BE2C (cell line): ENCODE data around the gene KCTD13. TPM values are rescaled to one million over a fixed set of nuclear protein-coding genes. Genes with fewer than 3 reads are reported as not detected.

ENCODE experiments used
- DNase-seq: peaks from one replicate; pipeline ENCODE4 v3.0.0-alpha.2; 2020
- H3K27me3 ChIP-seq: fragments of 250-450 bp; sonication (Bioruptor Pico); 2 replicates; pipeline ENCODE4 v1.5.1; 2020; ENCODE audit warnings: mild to moderate bottlenecking
- H3K36me3 ChIP-seq: fragments of 250-450 bp; sonication (Bioruptor Pico); 2 replicates; pipeline ENCODE4 v1.5.1; 2020; ENCODE audit warnings: mild to moderate bottlenecking
- H3K4me1 ChIP-seq: fragments of 250-450 bp; sonication (Bioruptor Pico); 2 replicates; pipeline ENCODE4 v1.5.1; 2020
- H3K4me3 ChIP-seq: 2 replicates; pipeline ENCODE4 v1.5.1; 2011; ENCODE audit warnings: low read depth, low read length
- H3K9me3 ChIP-seq: fragments of 250-450 bp; sonication (Bioruptor Pico); 2 replicates; pipeline ENCODE4 v1.5.1; 2020
- polyA plus RNA-seq: library from polyadenylated mRNA; unstranded; fragments of >200 nt; gene quantifications from one replicate; pipeline ENCODE4 v1.2.1, GENCODE V29; 2012; ENCODE audit warnings: low read depth, missing spikeins; ENCODE audit not compliant: insufficient read length, insufficient read depth
- TF ChIP-seq, protein P1 (sequence below): IDR thresholded peaks from 2 replicates; pipeline ENCODE4 v1.5.1; 2012; ENCODE audit warnings: mild to moderate bottlenecking, low read depth, low read length

KCTD13 gene, protein sequence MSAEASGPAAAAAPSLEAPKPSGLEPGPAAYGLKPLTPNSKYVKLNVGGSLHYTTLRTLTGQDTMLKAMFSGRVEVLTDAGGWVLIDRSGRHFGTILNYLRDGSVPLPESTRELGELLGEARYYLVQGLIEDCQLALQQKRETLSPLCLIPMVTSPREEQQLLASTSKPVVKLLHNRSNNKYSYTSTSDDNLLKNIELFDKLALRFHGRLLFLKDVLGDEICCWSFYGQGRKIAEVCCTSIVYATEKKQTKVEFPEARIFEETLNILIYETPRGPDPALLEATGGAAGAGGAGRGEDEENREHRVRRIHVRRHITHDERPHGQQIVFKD
- 31.6 TPM for polyA plus RNA-seq

GRCh38 chr16:29925781-29926710 is at the start of gene KCTD13:
Gene KCTD13 (minus strand): TSS chr16:29926226. CDS start chr16:29926033, 193 bp downstream.
- H3K9me3 ChIP-seq = no peaks in the 10 kb centered on the region
- no peaks in the 10 kb centered on the region for H3K27me3 ChIP-seq
- H3K4me3 ChIP-seq = peak within 1 kb of the TSS; percentile 82
- TF ChIP-seq, protein P1, sequence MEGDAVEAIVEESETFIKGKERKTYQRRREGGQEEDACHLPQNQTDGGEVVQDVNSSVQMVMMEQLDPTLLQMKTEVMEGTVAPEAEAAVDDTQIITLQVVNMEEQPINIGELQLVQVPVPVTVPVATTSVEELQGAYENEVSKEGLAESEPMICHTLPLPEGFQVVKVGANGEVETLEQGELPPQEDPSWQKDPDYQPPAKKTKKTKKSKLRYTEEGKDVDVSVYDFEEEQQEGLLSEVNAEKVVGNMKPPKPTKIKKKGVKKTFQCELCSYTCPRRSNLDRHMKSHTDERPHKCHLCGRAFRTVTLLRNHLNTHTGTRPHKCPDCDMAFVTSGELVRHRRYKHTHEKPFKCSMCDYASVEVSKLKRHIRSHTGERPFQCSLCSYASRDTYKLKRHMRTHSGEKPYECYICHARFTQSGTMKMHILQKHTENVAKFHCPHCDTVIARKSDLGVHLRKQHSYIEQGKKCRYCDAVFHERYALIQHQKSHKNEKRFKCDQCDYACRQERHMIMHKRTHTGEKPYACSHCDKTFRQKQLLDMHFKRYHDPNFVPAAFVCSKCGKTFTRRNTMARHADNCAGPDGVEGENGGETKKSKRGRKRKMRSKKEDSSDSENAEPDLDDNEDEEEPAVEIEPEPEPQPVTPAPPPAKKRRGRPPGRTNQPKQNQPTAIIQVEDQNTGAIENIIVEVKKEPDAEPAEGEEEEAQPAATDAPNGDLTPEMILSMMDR = no peak
- H3K36me3 ChIP-seq = no peaks in the 10 kb centered on the region
- peak; percentile 91 for DNase-seq
- H3K4me1 ChIP-seq = no peaks in the 10 kb centered on the region

GRCh38 chr16:29975134-29975538 is 49.1 kb upstream of the KCTD13 start:
- TF ChIP-seq, protein P1 = no peak
- H3K9me3 ChIP-seq = peaks cover 8% of the 10 kb centered on the region; the same call in 1 of the 2 replicates
- peak overlapping the region; percentile 94 for H3K4me3 ChIP-seq
- peaks cover 26% of the 10 kb centered on the region for H3K36me3 ChIP-seq
- no peaks in the 10 kb centered on the region for H3K27me3 ChIP-seq
- no peaks in the 10 kb centered on the region for H3K4me1 ChIP-seq
- DNase-seq = no peak

GRCh38 chr16:29974291-29975133 is 48.5 kb upstream of the KCTD13 start:
- Histone ChIP-seq H3K4me3 (peak overlapping the region; percentile 94), H3K27me3 (no peaks in the 10 kb centered on the region), H3K4me1 (no peaks in the 10 kb centered on the region), H3K36me3 (peaks cover 20% of the 10 kb centered on the region), H3K9me3 (peaks cover 8% of the 10 kb centered on the region; the same call in 1 of the 2 replicates)
- DNase-seq = no peak
- TF ChIP-seq, protein P1 = no peak

DNA sequence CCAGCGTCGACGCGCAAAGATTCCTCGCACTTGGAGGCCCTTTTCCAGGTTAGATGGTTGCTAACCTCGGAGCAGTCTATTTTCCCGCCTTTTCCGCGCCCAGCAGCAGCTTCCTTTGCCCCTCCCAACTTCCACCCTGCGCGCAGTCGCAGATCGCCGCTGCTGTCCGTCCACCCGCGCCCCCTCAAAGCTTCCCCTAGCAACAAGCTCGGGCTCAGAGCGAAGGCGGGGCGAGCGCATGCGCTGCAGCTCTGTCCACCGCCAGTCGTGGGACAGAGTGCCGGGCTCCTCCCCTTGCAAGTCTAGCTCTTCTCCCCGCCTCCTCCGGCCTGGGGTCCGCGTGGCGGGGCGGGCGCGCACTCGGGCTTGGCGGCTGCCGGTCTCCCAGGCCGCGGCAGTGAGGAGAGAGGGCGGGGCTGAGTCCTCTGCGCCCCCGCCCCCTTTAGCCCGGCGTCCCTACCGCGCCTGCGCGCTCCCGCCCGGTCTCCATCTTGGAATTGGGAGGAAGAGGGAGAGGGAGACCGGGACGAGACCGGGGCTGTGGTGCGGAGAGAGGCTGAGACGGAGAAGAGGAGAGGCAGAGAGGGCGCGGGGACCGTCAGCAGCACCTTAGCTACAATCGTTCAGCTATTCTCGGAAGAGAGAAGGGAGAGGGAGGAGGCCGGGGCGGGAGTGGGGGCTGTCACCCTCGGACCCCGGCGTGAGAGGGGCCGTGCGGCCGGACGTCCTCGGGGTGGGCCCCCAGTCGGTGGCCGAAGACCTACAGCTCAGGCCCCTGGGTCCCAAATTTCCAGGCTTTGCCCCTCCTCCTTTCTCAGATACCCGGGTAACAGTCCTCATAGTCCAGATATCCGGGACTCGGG is 47.6 kb upstream of the KCTD13 start, which contains the start of gene TAOK2:
Gene TAOK2, plus strand, starts transcription at position 485 of the 863 bp plus-strand sequence. CDS start 3,905 bp downstream, outside the sequence.
- TF ChIP-seq, protein P1 = no peak
- Histone ChIP-seq H3K9me3 (peaks cover 8% of the 10 kb centered on the region; the same call in 1 of the 2 replicates), H3K4me3 (peak within 1 kb of the TSS; percentile 94), H3K36me3 (peaks cover 11% of the 10 kb centered on the region), H3K4me1 (no peaks in the 10 kb centered on the region), H3K27me3 (no peaks in the 10 kb centered on the region)
- DNase-seq = peak; percentile 100

GRCh38 chr16:29972992-29973383 is 47.0 kb upstream of the KCTD13 start:
- Histone ChIP-seq H3K4me1 (no peaks in the 10 kb centered on the region), H3K4me3 (no peak overlapping the region), H3K27me3 (no peaks in the 10 kb centered on the region), H3K36me3 (peaks cover 5% of the 10 kb centered on the region), H3K9me3 (peaks cover 8% of the 10 kb centered on the region; the same call in 1 of the 2 replicates)
- no peak for DNase-seq
- TF ChIP-seq, protein P1 = no peak
